Measurements from ENCODE around the gene RCAN2. TPM values are rescaled to one million over a fixed set of nuclear protein-coding genes. Genes with fewer than 3 reads are reported as not detected.

RCAN2 gene
- total RNA-seq, 1 experiment from 2014 or later = not detected

DNA sequence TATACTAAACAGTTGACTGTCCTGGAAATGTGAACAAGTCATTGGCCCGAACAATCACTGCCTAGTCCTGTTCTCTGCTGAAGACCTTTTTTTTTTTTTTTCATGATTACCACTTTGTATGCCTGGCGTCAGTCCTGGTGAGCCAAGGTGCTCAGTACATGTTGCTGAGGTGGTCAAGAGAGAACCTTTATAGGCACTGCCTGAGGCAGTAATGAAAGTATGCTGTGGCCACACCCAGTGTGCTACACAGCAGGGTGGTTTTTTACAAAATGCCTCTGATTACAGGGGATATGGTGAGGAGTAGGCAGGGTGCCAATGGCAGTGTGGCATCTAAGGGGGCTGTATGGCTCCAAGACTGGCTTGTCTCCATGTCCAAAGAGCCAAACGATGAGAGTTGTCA, 185.4 kb downstream of the RCAN2 start:
- no peak overlapping the region for H3K4me3 ChIP-seq (ENCODE audit: low read depth, low read length)
- no peaks in the 10 kb centered on the region for H3K9me3 ChIP-seq
- ChIA-PET CTCF (no interaction called here), POLR2A (no interaction called here)
- H3K27me3 ChIP-seq (replicated peaks; ENCODE audit: control insufficient read depth, insufficient read depth, low read length) = no peaks in the 10 kb centered on the region
- no peak for DNase-seq
- Mint-ChIP-seq H3K9me3 (ENCODE audit: unreplicated experiment) (no peaks in the 10 kb centered on the region), H3K36me3 (ENCODE audit: insufficient read depth, unreplicated experiment) (no peaks in the 10 kb centered on the region), H3K27ac (ENCODE audit: unreplicated experiment) (no peak overlapping the region), H3K27me3 (ENCODE audit: insufficient read depth, unreplicated experiment) (peaks cover 13% of the 10 kb centered on the region), H3K4me1 (ENCODE audit: low read depth, unreplicated experiment) (no peaks in the 10 kb centered on the region), H3K4me3 (ENCODE audit: unreplicated experiment) (no peak overlapping the region)
- H3K36me3 ChIP-seq (ENCODE audit: control insufficient read depth, insufficient read depth, low read length) = no peaks in the 10 kb centered on the region
- H3K4me1 ChIP-seq = no peaks in the 10 kb centered on the region
- BruUV-seq (replicated peaks) = no TSS peak
- intact Hi-C loops (cut with micrococcal nuclease; ENCODE audit: unreplicated experiment) = no loop called here
- TF ChIP-seq, protein P1, sequence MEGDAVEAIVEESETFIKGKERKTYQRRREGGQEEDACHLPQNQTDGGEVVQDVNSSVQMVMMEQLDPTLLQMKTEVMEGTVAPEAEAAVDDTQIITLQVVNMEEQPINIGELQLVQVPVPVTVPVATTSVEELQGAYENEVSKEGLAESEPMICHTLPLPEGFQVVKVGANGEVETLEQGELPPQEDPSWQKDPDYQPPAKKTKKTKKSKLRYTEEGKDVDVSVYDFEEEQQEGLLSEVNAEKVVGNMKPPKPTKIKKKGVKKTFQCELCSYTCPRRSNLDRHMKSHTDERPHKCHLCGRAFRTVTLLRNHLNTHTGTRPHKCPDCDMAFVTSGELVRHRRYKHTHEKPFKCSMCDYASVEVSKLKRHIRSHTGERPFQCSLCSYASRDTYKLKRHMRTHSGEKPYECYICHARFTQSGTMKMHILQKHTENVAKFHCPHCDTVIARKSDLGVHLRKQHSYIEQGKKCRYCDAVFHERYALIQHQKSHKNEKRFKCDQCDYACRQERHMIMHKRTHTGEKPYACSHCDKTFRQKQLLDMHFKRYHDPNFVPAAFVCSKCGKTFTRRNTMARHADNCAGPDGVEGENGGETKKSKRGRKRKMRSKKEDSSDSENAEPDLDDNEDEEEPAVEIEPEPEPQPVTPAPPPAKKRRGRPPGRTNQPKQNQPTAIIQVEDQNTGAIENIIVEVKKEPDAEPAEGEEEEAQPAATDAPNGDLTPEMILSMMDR (IDR thresholded peaks at IDR 0.05; ENCODE audit: insufficient read depth in 1 of 2, low read depth in 1 of 2, low read length in 1 of 2, severe bottlenecking in 1 of 2, unreplicated experiment in 1 of 2) = no peak

DNA sequence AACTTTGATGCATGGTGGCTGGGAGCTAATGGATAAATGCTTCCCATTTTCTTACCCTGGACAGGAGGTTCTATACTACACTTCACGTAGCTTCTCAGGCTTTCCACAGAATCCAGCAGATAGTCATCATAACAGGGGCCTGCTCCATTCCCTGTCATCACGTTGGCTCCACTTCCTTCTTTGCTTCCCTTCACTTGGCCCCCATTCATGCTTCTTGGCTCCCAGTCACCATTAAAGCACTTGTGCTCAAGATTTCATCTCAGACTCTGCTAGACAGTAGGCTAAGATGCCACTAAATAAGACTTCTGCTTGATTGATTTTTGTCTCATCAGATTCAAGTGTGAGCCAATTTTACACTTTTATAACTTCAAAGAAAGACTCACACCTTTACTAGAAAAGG, 186.0 kb downstream of the RCAN2 start:
- Mint-ChIP-seq H3K4me3 (ENCODE audit: unreplicated experiment) (no peak overlapping the region), H3K4me1 (ENCODE audit: low read depth, unreplicated experiment) (no peaks in the 10 kb centered on the region), H3K9me3 (ENCODE audit: unreplicated experiment) (no peaks in the 10 kb centered on the region), H3K27ac (ENCODE audit: unreplicated experiment) (no peak overlapping the region), H3K36me3 (ENCODE audit: insufficient read depth, unreplicated experiment) (no peaks in the 10 kb centered on the region), H3K27me3 (ENCODE audit: insufficient read depth, unreplicated experiment) (peaks cover 13% of the 10 kb centered on the region)
- no TSS peak for BruUV-seq (replicated peaks)
- no peaks in the 10 kb centered on the region for H3K9me3 ChIP-seq
- no peak overlapping the region for H3K4me3 ChIP-seq (ENCODE audit: low read depth, low read length)
- H3K36me3 ChIP-seq (ENCODE audit: control insufficient read depth, insufficient read depth, low read length) = no peaks in the 10 kb centered on the region
- intact Hi-C loops (cut with micrococcal nuclease; ENCODE audit: unreplicated experiment) = no loop called here
- no peaks in the 10 kb centered on the region for H3K4me1 ChIP-seq
- no peaks in the 10 kb centered on the region for H3K27me3 ChIP-seq (replicated peaks; ENCODE audit: control insufficient read depth, insufficient read depth, low read length)
- TF ChIP-seq, protein P1 (IDR thresholded peaks at IDR 0.05; ENCODE audit: insufficient read depth in 1 of 2, low read depth in 1 of 2, low read length in 1 of 2, severe bottlenecking in 1 of 2, unreplicated experiment in 1 of 2) = no peak
- ChIA-PET POLR2A (no interaction called here), CTCF (no interaction called here)
- no peak for DNase-seq

DNA sequence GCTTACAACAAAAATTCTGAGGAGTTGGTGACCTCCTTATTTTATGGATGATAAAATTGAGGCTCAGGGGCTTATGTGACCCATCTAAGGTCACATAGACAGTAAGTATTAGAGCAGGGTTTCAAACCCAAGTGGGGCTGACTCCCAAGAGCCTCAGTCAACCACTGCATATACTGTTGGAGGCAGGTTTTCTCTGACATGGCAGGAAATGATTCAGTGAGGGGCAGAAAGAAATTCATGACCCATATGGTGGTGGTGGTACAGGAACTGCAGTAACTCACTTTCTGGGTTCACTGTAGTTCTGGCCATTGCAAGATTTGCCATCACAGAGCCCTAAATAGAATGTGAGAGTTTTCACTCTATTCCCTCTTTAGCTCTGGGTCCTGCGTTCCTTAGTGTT, 188.4 kb downstream of the RCAN2 start:
- Mint-ChIP-seq H3K27me3 (ENCODE audit: insufficient read depth, unreplicated experiment) (peaks cover 11% of the 10 kb centered on the region), H3K4me1 (ENCODE audit: low read depth, unreplicated experiment) (no peaks in the 10 kb centered on the region), H3K9me3 (ENCODE audit: unreplicated experiment) (no peaks in the 10 kb centered on the region), H3K27ac (ENCODE audit: unreplicated experiment) (no peak overlapping the region), H3K4me3 (ENCODE audit: unreplicated experiment) (no peak overlapping the region), H3K36me3 (ENCODE audit: insufficient read depth, unreplicated experiment) (no peaks in the 10 kb centered on the region)
- no peaks in the 10 kb centered on the region for H3K36me3 ChIP-seq (ENCODE audit: control insufficient read depth, insufficient read depth, low read length)
- intact Hi-C loops (cut with micrococcal nuclease; ENCODE audit: unreplicated experiment) = no loop called here
- no TSS peak for BruUV-seq (replicated peaks)
- ChIA-PET CTCF (no interaction called here), POLR2A (no interaction called here)
- TF ChIP-seq, protein P1 (IDR thresholded peaks at IDR 0.05; ENCODE audit: insufficient read depth in 1 of 2, low read depth in 1 of 2, low read length in 1 of 2, severe bottlenecking in 1 of 2, unreplicated experiment in 1 of 2) = no peak
- DNase-seq = no peak
- no peaks in the 10 kb centered on the region for H3K9me3 ChIP-seq
- H3K4me3 ChIP-seq (ENCODE audit: low read depth, low read length) = no peak overlapping the region
- H3K27me3 ChIP-seq (replicated peaks; ENCODE audit: control insufficient read depth, insufficient read depth, low read length) = no peaks in the 10 kb centered on the region
- H3K4me1 ChIP-seq = no peaks in the 10 kb centered on the region

Measured in Caco-2 (cell line).